Measurements from ENCODE around the gene CYP4F8.

GRCh38 chr19:15663247-15663646 is 48.2 kb downstream of the CYP4F8 start:
- no peak for TF ChIP-seq EZH2 (IDR thresholded peaks at IDR 0.05; ENCODE audit: insufficient read depth, poor library complexity, severe bottlenecking)
- TF ChIP-seq EZH2phosphoT487 (IDR thresholded peaks at IDR 0.05; ENCODE audit: insufficient read depth, low read depth) = no peak
